Activated T-cell treated with anti-CD3 and anti-CD28 coated beads, Interleukin-2, amount 50 U/mL, for 72 hours (primary cell): ENCODE measurements around the gene UEVLD. TPM values are rescaled to one million over a fixed set of nuclear protein-coding genes. Genes with fewer than 3 reads are reported as not detected.

ENCODE experiments used
- total RNA-seq, 2 donors: library from RNA; stranded (reverse); gene quantifications; one replicate each; pipeline ENCODE4 v1.2.3, GENCODE V29; 2022

UEVLD gene
- total RNA-seq, 2 donors from 2014 or later, result 17.5 to 24.3 TPM

Other genes with a start within 250 kb of the UEVLD start
- gene LDHA, start 194.2 kb downstream of the UEVLD start, total RNA-seq, result 100 to 1,000 TPM; 629 to 665 TPM
- not detected for gene LDHC, start 176.4 kb downstream of the UEVLD start, total RNA-seq
- gene LDHAL6A, start 132.9 kb downstream of the UEVLD start, total RNA-seq, result not detected
- 10 to 100 TPM; 48.3 to 59.0 TPM for gene TSG101, start 61.8 kb downstream of the UEVLD start, total RNA-seq
- gene MISFA, start 11.1 kb upstream of the UEVLD start, total RNA-seq, result 1 to 10 TPM; 1.0 to 3.1 TPM
- 10 to 100 TPM; 23.1 to 25.3 TPM for gene SPTY2D1, start 45.6 kb upstream of the UEVLD start, total RNA-seq
- 1 to 10 TPM; 1.0 to 1.8 TPM for gene TMEM86A, start 110.0 kb upstream of the UEVLD start, total RNA-seq
- gene IGSF22, start 137.5 kb upstream of the UEVLD start, total RNA-seq, result under 1 TPM; 0.34 to 0.39 TPM
- not detected for gene PTPN5, start 203.1 kb upstream of the UEVLD start, total RNA-seq